ENCODE data around the gene DPAGT1. TPM values are rescaled to one million over a fixed set of nuclear protein-coding genes. Genes with fewer than 3 reads are reported as not detected.
"Not testable (repeated sequence)": the region's sequence is repeated elsewhere in the genome, so short reads cannot be mapped to it uniquely, and the experiment has no call there.

Gene DPAGT1
- polyA plus RNA-seq, 5 donors = 45.2 to 54.4 (median 51.1) TPM

DNA sequence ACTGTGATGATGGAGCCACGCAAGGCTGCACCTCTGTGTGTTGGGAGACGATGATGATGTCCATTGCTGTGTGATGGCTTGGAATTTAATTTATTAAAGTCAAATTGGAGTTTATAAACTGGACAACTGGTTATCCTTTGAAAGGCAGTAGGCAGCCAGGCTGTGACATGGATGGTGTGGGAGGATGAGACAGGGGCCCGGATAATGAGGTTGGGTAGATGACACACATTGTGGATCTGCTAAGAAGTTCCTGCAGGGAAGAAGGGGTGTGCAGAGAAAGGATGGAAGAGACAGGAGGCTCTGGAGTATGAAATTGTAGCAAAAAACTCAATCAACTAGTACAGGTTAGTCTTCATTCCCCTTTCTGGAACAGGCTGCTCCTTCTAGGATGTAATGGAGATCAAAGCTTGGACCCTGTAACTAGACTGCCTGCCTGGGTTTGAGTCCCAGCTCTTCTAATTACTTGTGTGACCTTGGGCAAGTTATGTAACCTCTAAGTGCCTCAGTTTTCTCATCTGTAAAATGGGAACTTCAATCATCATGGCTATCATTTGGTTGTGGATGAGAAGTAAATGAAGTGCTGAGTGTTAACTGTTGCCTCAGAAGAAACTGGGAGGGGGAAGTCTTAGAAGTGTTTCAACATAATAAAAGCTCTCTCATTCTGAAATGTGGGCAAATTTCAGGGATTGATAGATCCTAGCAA lies 15.5 kb upstream of the DPAGT1 start:
- DNase-seq = no peak

DNA sequence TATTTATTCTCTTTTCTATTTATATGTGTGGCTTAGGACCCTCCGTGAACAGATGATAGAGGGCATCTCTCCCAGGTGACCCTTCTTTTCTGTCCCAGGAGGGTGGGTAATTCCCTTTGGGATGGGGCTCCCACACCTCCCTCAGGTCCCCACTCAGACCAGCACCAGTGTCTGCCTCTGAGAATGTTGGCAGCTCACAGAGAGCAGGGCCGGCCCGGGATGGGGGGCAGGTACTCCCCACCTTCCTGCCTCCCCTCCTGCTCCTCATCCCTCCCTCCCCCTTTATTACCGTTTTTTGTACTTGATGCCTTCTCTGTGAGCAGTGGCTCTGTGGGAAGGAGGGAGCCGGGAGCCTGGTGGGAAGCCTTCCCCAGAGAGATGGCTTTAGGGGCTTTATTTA lies 14.9 kb upstream of the DPAGT1 start:
- DNase-seq = no peak

DNA sequence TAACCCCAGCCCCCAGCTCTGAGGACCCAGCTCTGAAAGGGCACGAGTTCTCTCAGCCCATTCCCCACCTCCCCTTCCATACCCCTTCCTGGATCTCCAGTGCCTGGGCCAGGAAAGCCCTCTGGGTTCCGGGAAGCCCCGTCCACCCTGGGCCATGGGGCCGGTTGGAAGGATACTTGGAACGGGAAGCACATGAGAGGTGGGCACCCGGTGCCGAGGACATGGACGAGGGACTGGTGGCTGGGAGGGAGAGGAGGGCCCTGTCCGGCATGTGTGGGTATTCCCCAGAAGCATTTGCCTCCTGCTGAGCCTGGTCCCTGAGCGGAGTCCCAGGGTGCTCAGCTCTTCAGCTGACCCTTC lies 14.6 kb upstream of the DPAGT1 start:
- DNase-seq = no peak

DNA sequence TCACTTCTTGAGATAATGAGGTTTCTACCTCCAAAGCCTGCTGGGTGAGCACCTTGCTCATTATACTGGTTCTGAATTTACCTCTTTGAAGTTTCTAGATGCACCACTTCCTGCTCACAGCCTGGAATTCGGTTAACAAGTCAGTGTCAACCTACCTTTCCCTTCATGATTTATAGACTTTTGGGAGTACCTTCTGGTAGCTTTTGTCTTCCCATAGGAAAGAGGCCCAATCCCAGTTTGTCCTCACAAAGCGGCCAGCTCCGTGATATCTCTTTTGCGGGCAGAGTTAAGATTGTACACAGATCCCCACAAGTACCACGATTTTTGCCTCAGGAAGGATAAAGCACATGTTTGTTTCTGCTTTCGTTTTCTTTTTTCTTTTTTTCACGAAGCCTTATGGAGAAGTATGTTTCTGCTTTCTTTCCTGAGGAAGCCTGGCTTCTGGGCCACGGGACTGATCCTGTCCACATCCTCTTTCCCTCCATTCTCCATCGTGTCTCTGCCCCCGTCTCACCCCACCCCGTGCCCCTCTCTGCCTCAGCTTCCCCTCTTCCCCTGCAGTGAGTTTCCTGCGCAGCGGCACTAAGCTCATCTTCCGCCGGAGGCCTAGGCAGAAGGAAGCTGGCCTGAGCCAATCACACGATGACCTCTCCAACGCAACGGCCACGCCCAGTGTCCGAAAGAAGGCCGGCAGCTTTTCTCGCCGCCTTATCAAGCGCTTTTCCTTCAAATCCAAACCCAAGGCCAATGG lies 14.0 kb upstream of the DPAGT1 start:
- DNase-seq = no peak

DNA sequence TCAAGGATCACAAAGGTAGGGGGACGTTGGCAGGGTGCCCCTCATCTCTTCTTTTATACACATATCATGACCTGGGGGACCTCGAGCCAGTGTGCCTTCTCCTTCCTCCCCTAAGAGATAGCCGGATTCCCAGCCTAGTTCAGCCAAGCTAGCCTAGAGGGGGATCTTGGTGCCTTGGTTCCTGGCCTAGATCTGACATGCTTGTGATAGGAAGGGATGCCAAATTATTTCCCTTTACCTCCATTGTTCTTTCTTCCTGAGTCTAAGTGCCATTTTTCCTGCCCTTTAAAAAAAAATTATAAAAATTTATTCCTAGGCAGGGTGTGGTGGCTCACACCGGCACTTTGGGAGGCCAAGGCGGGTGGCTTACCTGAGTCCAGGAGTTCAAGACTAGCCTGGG lies 12.7 kb upstream of the DPAGT1 start:
- DNase-seq = no peak

DNA sequence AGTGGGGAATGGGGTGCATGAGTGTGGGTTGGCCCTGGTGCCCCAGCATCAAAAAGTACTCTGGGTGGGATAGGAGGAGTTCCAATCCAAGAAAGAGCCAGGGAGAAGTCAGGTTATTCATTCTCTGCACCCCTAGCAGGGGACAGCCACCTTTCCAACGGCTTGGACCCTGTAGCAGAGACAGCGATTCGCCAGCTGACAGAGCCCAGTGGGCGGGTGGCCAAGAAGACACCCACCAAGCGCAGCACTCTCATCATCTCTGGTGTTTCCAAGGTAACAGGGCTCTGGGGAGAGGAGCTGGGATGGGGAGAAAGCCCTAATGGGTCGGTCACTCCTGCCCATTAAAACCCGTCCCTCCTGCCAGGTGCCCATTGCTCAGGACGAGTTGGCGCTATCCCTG lies 12.1 kb upstream of the DPAGT1 start:
- DNase-seq = no peak

DNA sequence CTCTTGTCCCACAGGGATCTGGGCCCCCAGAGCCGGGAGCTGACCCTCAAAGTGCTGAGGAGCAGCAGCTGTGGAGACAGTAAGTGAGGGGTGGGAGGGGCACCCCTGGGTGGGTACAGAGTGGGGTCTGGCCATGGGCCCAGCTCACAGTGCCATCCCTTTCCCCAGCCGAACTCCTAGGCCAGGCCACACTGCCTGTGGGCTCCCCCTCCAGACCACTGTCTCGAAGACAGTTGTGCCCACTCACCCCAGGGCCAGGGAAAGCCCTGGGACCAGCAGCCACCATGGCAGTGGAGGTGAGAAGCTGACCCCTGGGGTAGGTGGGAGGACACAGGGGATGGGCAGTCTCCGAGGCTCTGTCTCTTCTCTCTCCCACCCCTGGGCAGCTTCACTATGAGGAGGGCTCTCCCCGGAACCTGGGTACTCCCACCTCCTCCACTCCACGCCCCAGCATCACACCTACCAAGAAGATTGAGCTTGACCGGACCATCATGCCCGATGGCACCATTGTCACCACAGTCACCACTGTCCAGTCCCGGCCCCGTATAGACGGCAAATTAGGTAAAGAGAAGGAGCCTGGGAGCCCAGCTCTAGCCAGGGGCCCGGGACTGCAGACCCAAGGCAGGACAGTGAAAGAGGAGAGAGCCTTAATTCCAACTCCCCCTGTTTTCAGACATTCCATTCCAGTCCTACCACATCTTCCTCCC lies 10.8 kb upstream of the DPAGT1 start:
- no peak for DNase-seq

DNA sequence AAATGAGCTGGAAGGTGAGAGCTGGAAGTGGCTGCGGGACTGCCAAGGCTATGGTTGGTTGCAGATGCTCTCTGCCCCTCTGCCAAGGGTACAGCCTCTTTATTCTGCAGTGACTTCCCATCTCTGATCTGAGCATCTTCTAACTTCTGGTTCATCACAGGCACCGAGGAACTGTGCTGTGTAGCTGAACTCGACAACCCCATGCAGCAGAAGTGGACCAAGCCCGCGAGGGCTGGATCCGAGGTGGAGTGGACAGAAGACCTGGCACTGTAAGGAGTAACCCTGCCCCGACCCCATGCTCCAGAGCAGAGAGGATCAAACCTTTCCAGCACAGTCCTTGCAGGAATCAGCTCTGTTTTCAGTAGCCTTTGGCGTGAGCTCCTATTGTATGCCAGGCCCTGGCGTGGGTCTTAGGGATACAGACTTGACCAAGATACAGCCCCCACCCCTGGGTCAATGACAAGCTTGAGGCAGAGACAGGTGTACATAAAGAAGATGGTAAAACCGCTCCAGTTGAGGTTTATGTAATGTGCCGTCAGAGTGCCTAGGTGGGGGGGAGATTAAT lies 9.8 kb upstream of the DPAGT1 start:
- DNase-seq = no peak

DNA sequence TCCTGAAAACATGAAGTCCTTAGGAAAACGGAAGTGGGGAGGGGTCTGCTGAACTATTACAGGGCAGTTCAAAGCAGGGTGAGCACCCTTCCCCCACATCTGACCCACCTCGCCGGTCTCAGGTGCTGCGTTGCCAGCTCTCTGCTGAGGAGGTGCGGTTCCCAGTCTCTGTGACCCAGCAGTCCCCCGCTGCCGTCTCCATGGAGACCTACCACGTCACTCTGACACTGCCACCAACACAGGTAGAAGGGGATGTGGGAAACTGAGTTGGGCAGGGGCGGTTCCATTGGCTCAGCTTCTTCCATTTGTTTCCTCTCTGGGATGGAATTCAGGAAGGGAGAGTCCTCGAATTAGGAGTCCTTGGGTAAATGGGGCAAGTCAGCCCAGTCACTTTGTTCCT lies 8.8 kb upstream of the DPAGT1 start:
- no peak for DNase-seq

DNA sequence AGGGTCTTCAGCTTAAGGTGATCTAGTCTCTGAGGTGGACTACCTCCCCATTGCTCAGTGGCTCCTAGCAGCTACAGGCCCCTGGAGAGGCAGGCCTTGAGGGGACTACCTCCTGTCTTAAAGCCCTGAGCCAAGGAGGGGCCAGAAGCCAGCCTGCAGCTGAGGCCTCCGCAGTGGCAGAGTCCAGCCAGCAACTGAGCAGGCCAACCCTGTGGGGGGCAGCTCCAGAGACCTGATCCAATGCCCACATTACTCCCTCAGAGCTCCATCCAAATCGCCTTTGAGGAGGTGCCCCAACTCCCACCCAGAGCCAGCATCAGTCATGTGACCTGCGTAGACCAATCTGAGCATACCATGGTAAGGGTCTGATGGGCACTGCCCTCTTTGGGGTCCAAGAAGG lies 8.2 kb upstream of the DPAGT1 start:
- no peak for DNase-seq

DNA sequence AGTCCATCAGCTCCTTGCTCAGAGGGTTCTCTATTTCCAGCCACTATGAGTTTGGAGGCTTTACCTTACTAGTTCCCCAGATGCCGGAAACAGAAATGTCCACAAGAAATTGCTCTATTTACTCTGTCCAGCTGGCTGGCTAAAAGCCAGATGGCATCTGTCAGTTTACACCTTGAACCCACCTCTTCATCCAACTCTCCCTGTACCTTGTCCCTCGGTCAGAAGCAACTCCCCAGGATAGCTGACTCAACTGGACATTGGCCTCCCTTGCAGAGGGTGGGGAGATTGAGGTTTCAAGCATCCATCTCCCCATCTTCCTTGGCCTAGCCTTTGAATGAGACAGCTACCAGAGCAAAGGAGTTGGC lies 7.2 kb upstream of the DPAGT1 start:
- DNase-seq = no peak

DNA sequence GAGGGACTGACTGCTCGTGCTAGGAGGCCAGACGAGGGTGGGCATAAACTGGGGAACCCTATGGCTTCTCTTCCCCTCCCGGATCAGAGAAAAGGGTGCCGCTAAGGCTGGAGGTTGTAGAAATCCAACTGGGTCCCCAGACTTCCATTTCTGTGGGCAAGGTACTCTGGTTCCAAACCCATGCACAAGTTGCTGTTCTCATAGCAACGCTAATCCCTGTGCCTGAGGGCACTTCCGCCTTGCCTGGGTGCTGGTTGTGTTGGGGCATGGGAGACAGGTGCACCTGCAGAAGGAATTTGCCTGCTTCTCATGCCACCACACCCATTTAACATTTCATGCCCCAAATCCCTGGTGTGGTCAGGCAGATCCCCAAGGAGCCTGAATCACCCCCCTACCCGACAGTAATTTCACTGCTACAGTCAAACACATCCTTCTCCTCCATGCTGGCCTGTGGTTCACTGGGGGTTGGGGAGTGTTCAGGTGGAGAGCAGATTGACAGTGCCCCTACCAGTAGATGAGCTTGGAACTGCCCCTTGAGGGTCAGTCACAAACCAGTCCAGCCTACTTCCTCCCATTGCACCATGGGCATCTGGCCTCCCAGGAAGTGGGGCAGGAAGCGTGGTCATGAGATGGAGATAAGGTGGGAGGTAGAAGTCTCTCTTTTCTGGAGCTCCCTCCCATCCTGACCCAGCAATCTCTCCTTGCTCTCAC lies 6.6 kb upstream of the DPAGT1 start:
- DNase-seq = no peak

DNA sequence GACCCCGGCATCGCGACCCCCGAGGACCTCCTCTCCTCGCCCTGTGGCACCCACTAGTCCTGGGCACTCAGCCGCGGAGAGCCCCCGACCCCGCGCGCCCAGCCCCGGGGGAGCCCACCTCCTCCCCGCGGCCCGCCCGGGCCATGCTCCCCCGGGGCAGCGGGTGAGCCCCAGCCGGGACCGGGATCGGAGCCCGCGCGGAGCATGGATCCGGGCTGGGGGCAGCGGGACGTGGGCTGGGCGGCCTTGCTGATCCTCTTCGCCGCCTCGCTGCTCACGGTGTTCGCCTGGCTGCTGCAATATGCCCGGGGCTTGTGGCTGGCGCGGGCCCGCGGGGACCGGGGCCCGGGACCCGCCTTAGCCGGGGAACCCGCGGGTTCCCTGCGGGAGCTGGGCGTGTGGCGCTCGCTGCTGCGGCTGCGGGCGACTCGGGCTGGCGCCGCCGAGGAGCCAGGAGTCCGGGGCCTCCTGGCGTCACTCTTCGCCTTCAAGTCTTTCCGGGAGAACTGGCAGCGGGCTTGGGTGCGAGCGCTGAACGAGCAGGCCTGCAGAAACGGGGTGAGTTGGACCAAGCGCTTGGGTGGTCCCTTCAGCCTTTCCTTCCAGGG lies 6.0 kb upstream of the DPAGT1 start:
- DNase-seq = no peak

DNA sequence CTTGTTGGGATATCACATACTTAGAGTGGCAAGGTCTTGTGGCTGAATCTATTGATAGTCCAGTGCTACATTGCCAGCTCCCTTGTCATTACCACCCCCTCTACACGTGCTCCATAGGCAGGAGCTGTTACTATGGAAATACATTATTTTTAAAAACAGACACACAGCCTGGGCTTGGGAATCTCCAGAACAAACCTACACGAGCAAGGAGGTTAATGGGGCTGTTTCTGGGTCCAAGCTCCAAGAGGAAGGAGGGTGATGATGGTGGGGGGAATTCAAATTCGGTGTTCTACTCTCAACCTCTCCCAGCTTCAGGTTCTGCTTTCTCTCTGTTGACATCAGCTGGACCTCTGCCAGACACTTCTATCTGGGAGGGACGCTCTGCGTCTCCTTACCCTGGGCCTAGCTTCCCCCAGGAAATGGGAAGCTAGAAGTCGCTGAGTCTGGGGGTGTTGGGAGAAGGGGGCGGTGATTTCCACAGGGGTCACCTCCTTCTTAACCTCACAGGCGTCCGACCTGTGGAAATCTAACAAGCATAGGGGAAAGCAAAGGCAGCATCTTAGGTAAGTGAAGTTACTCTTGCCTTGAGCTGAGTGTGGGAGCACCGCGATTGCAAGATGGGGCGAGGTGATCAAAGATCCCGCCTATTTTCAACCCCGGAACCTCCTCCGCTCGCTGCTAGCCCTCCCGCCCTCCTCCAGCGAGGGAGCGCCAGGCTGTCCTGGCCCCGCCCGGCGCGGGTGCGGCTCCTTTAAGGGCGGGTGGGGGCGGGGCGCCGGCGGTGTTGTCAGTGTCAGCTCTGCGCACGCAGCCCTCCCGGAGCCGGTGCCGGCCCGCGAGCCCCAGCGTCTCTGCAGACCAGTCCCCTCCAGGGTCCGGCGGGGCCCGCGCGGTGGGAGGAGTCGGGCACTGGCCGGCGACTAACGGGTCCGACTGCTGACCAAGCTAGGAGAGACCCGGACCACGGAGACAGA lies 5.2 kb upstream of the DPAGT1 start, which contains the start of gene C2CD2L:
Gene C2CD2L, plus strand, starts transcription at position 781 of the 974 bp plus-strand sequence. CDS start 398 bp downstream, outside the sequence.
- peak; percentile 84 to 85 for DNase-seq

DNA sequence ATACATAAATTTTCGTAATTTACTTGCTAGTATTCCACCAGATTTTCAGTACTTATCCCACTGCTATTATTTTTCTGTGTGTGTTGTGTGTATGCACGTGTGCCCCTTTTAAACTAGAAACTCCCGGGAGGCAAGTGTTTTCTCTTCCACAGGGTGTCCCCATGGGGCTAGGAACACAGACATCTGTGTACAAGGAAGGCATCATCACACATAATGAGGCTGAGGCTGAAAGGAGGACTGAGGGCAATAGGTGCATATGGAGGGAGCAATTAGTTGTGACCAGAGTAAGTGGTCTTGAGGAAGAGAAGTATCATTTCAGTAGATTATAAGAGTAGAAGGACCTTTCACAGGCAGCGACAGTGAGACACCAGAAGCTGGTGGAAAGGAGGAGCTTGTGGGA lies 2.1 kb upstream of the DPAGT1 start:
- DNase-seq = no peak

DNA sequence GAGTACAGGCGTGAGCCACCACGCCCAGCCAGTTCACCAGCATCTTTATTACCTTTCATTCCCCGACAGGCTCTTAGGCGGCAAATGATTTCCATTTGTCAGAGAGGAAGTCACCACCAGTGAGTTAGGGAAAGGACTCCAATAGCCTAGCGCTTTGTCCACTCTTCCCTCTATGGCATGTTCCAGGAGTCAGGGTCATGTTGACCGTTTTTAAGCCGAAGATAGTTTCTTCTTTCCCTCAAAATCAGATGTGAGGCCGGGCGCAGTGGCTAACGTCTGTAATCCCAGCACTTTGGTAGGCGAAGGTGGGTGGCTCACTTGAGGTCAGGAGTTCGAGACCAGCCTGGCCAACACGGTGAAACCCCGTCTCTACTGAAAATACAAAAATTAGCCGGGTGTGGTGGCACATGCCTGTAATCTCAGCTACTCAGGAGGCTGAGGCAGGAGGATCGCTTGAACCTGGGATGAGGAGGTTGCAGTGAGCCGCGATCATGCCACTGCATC lies 1.6 kb upstream of the DPAGT1 start:
- not testable (repeated sequence) for DNase-seq

DNA sequence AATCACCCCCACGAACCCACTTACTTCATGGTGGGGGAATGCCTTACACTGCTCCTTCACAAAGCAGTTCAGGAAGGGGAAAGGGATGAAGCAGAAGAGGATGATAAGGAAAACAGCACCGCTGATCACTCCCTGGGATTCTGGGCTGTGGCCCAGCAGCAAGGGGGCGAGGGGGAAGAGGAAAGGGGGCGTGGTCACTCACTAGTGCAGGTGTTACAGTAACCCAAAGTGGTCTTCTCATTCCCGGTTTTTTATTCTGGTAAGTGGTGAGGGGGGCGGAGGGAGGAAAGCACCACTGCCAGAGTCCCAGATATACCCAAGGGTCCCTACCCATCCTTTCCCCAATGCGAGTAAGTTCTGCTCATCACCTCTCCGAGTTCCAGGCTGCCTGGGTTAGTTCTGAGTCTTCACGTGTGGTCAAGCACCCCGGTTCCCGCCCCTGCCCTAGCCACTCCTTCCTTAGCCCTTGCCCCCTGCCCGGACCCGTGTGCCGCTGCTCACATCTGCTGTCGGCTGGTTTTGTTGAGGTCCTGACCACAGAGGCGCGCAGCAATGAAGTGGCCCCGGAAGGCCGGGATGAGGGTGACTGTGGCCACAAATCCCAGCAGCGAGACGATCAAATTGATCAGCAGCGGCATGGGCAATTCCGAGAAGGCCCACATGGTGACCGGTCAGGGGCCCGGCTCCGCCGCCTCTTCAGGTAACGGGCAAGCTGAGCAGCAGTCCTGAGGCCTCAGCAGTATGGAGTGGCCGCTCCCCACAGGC lies 477 bp downstream of the DPAGT1 start:
- DNase-seq = no peak

DNA sequence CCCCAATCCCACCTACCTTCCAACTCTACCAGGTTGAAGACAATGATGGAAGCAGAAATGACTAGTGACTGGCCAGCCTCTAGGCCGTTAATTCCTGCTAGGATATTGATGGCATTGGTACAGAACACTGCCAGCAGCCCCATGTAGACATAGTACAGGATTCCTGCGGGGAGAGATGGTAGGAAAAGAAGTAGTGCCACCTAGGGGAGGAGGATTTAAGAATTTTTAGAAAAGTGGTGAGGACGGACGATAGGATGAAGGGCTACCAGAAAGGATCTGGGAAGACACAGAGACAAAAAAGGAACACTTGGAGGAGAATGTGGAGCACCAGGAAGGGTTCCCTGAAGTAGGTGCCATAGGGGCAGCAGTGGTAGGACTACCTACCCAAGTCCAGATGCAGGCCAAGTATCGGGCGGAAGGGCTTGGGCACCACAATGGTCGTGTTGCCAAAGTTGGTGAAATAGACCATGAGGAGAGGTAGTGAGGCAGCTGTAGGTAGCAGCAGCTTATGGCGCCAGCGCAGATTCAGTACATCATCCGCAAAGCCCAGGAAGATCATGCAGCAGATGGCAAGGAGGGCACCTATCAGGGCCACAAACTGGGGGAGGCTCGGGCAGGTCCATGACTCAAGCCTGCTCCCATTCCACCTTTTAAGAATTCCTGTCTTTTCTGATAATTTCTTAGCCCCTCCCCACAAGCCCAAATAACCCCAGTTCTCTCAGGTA lies 1.2 kb downstream of the DPAGT1 start:
- DNase-seq = no peak

DNA sequence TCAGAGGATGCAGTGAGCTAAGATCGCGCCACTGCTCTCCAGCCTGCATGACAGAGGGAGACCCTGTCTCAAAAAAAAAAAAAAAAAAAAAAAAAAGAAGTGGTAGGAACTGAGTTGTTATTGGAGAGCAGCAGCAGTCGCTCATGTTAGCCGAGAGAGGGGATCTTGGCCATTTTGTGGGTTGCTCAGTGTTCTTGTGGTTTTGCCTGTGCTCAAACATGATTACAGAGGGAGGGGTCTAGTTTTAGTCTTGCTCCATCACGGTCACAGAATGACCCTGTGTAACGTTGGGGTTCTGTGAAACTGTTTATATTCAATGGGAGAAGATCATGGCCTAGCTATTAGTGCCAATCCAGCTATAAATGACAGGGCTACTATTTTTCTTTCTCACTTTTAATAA lies 1.9 kb downstream of the DPAGT1 start:
- DNase-seq = no peak
